OCI-LY7 (cell line): Measurements from ENCODE around the gene IFRD2. TPM values are rescaled to one million over a fixed set of nuclear protein-coding genes. Genes with fewer than 3 reads are reported as not detected.

Experiments used
- BruUV-seq: library from RNA; stranded (reverse); fragments of 400-500 nt; replicated peaks from 2 replicates; lab custom pipeline; 2021; lab: Mats Ljungman, UMichigan
- CTCF ChIA-PET: fragments of 300-600 bp; sonication (Branson Sonifier 250); formaldehyde crosslinking; loops from one replicate; lab custom pipeline; 2022; ENCODE audit warnings: antibody characterized with exemption; ENCODE audit not compliant: unreplicated experiment; lab: Charles Lee
- POLR2A ChIA-PET: fragments of 300-600 bp; sonication (Branson Sonifier 250); formaldehyde crosslinking; loops from one replicate; lab custom pipeline; 2022; ENCODE audit warnings: antibody characterized with exemption; lab: Charles Lee
- DNase-seq: peaks from one replicate; pipeline ENCODE4 v3.0.0-alpha.2; 2015; ENCODE audit warnings: low spot score
- H2AFZ ChIP-seq: fragments of 200-600 bp; sonication (generic), shearing (Covaris generic); 2 replicates; pipeline ENCODE4 v1.6.1; 2014; ENCODE audit warnings: mild to moderate bottlenecking, antibody characterized with exemption, low read length, moderate library complexity
- H3K27ac ChIP-seq: fragments of 200-600 bp; sonication (generic); 2 replicates; pipeline ENCODE4 v1.5.1; 2014; ENCODE audit warnings: mixed run types, low read depth, mild to moderate bottlenecking, moderate library complexity, low read length, inconsistent platforms; ENCODE audit not compliant: poor library complexity, severe bottlenecking
- H3K36me3 ChIP-seq: fragments of 200-600 bp; sonication (generic); 2 replicates; pipeline ENCODE4 v1.6.1; 2014; ENCODE audit warnings: mild to moderate bottlenecking, antibody characterized with exemption, low read length, moderate library complexity, mixed read lengths; ENCODE audit not compliant: insufficient read depth
- H3K4me1 ChIP-seq: fragments of 200-600 bp; sonication (generic); 2 replicates; pipeline ENCODE4 v1.5.1; 2014; ENCODE audit warnings: mild to moderate bottlenecking, low read length; ENCODE audit not compliant: insufficient read depth, poor library complexity, severe bottlenecking
- H3K4me2 ChIP-seq: fragments of 200-600 bp; sonication (generic); 2 replicates; pipeline ENCODE4 v1.6.1; 2014; ENCODE audit warnings: mild to moderate bottlenecking, low read length
- H3K4me3 ChIP-seq: fragments of 200-600 bp; sonication (generic); 2 replicates; pipeline ENCODE4 v1.5.1; 2014; ENCODE audit warnings: mild to moderate bottlenecking, low read depth, low read length; ENCODE audit not compliant: poor library complexity, severe bottlenecking
- H3K79me2 ChIP-seq: fragments of 200-600 bp; sonication (generic); 2 replicates; pipeline ENCODE4 v1.6.1; 2016; ENCODE audit warnings: low read depth, mild to moderate bottlenecking, low read length, moderate library complexity, mixed read lengths; ENCODE audit not compliant: insufficient read depth
- H3K9me2 ChIP-seq: fragments of 200-600 bp; sonication (generic); 2 replicates; pipeline ENCODE4 v1.6.1; 2016; ENCODE audit warnings: mild to moderate bottlenecking, low read length, mixed read lengths; ENCODE audit not compliant: insufficient read depth
- H3K9me3 ChIP-seq: fragments of 200-600 bp; sonication (generic); 2 replicates; pipeline ENCODE4 v1.6.1; 2014; ENCODE audit warnings: mild to moderate bottlenecking, mixed run types, low read length, mixed read lengths
- H4K20me1 ChIP-seq: fragments of 200-600 bp; sonication (generic); 2 replicates; pipeline ENCODE4 v1.6.1; 2014; ENCODE audit warnings: mild to moderate bottlenecking, antibody characterized with exemption, low read length, moderate library complexity, mixed read lengths; ENCODE audit not compliant: insufficient read depth
- CTCF ChIP-seq: fragments of 200-600 bp; sonication (generic); conservative IDR thresholded peaks from 2 replicates; pipeline ENCODE4 v1.5.1; 2014; ENCODE audit warnings: mild to moderate bottlenecking, antibody characterized with exemption, low read length, moderate library complexity, mixed read lengths
- EZH2phosphoT487 ChIP-seq: fragments of 200-600 bp; sonication (generic); IDR thresholded peaks from 2 replicates; pipeline ENCODE4 v1.6.1; 2018; ENCODE audit warnings: low read depth, borderline replicate concordance, mild to moderate bottlenecking, mixed run types, antibody characterized with exemption, low read length, moderate library complexity, mixed read lengths
- intact Hi-C: fragments of 100-400 bp; cut with micrococcal nuclease; formaldehyde crosslinking; loops from one replicate; pipeline ENCODE4 v1.10.0; 2022; ENCODE audit not compliant: unreplicated experiment
- total RNA-seq, 2 experiments: library from RNA; depleted of rRNA in 1 of 2; stranded (reverse); fragments of >200 nt in 1 of 2; shearing (Covaris generic) in 1 of 2; gene quantifications; 2 replicates each; pipeline ENCODE4 v1.2.3, GENCODE V29; 2014 to 2022

The IFRD2 gene
- total RNA-seq, 2 experiments from 2014 or later: 93.3 to 95.5 TPM

- H3K4me2 ChIP-seq: peak overlapping the region; percentile 90
- DNase-seq: no peak
- ChIA-PET POLR2A (interaction anchor here (0.6 to 3.2 kb wide), 16 partner anchors 8 to 108 kb away, joined by 3 to 28 read pairs (median 4); partner anchors contain the start of genes CYB561D2, HYAL3, IFRD2 and NAA80), CTCF (interaction anchor here (0.6 to 1.7 kb wide), 8 partner anchors 10 to 110 kb away, joined by 3 to 7 read pairs (median 3); partner anchors contain the start of genes HYAL3 and NAA80)
- H3K9me3 ChIP-seq: no peaks in the 10 kb centered on the region
- H3K36me3 ChIP-seq: peaks cover 45% of the 10 kb centered on the region
- no peak overlapping the region for H2AFZ ChIP-seq
- BruUV-seq: TSS peak; percentile 63
- peaks cover 63% of the 10 kb centered on the region for H3K4me1 ChIP-seq
- H3K79me2 ChIP-seq: peaks cover 50% of the 10 kb centered on the region
- intact Hi-C loops: loop anchor here (5.0 kb wide), 2 partner anchors 39 to 99 kb away; partner anchors contain the start of genes GNAI2, HYAL3 and NAA80
- TF ChIP-seq EZH2phosphoT487 (no peak), CTCF (no peak)
- peak overlapping the region; percentile 90 for H3K4me3 ChIP-seq
- peaks cover 5% of the 10 kb centered on the region for H4K20me1 ChIP-seq
- H3K27ac ChIP-seq: peak overlapping the region; percentile 86
- no peaks in the 10 kb centered on the region for H3K9me2 ChIP-seq
Observed at GRCh38 chr3:50336452-50337174, 44.4 kb upstream of the IFRD2 start.

GRCh38 chr3:50334339-50335075 is 42.3 kb upstream of the IFRD2 start:
- no peak for DNase-seq
- H3K27ac ChIP-seq: peak overlapping the region; percentile 37
- H3K79me2 ChIP-seq: peaks cover 50% of the 10 kb centered on the region
- no peaks in the 10 kb centered on the region for H3K9me2 ChIP-seq
- POLR2A ChIA-PET: interaction anchor here (1.0 to 1.8 kb wide), 2 partner anchors 14 to 16 kb away, joined by 5 to 6 read pairs; partner anchors contain the start of genes CYB561D2 and NPRL2
- CTCF ChIA-PET: no interaction called here
- H3K4me2 ChIP-seq: peak overlapping the region; percentile 90
- peaks cover 66% of the 10 kb centered on the region for H3K36me3 ChIP-seq
- no peaks in the 10 kb centered on the region for H3K9me3 ChIP-seq
- TF ChIP-seq CTCF (no peak), EZH2phosphoT487 (no peak)
- peaks cover 5% of the 10 kb centered on the region for H4K20me1 ChIP-seq
- peak overlapping the region; percentile 32 for H3K4me3 ChIP-seq
- no TSS peak for BruUV-seq
- peaks cover 46% of the 10 kb centered on the region for H3K4me1 ChIP-seq
- intact Hi-C loops: loop anchor here (5.0 kb wide), 2 partner anchors 37 to 97 kb away; partner anchors contain the start of genes GNAI2, HYAL3 and NAA80
- H2AFZ ChIP-seq: no peak overlapping the region
